DMS153 (cell line): Measurements from ENCODE around the gene CCDC102B.
"Not testable (repeated sequence)": the region's sequence is repeated elsewhere in the genome, so short reads cannot be mapped to it uniquely, and the experiment has no call there.

ENCODE experiments used
- DNase-seq: peaks from one replicate; lab custom pipeline; 2025; lab: John Stamatoyannopoulos, UW

CCDC102B gene

DNA sequence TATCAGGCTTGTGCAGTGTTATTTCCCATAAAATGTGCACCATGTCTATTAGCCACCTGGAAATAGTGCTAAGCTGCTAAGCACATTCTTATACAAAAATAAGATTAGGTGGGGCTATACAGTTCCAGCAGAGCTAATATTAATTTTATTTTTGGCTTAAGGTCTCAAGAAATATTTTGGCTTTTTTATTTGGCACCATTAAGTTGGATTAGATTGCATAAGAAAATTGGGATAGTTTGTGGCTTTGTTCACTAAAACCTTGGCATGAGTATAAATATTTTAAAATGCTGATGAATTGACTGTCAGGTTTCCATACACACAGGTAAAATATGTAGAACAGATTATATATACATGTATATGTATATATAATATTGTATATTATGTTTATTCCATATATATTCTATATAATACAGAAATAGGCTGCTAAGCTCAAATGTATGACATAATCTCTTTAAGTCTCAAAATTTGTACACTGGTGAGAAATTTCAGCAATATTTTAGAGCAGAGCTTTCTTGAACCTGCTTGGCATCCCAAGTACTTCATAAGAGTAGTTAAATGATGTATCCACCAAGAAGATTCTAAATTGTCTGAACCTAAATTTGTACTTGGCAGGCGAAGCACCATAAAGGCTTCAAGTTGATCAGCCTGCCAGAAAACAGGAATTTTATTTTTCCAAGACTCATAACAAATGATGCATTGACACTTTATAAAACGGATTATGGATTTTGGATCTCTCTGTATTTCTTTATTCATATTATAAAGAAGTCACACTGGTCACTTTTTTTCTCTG is 32.6 kb downstream of the CCDC102B start:
- no peak for DNase-seq

DNA sequence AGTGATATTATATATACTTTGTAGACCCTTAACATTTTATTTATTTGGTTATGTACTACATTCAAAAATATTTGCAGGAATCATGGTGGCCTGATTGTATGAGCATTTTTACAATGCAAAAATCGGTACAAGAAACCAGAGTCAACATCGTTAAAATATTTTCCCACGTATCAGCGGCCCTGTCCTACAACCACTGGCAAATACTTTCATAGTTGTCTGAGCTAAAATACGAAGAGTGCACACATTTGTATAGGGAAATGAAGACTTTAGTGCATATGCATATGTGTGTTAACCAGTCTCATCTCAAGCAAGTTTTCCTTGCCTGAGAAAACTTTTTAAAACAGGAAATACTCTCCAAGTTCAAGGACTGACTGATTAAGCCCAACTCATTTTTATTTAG is 35.9 kb downstream of the CCDC102B start:
- no peak for DNase-seq

DNA sequence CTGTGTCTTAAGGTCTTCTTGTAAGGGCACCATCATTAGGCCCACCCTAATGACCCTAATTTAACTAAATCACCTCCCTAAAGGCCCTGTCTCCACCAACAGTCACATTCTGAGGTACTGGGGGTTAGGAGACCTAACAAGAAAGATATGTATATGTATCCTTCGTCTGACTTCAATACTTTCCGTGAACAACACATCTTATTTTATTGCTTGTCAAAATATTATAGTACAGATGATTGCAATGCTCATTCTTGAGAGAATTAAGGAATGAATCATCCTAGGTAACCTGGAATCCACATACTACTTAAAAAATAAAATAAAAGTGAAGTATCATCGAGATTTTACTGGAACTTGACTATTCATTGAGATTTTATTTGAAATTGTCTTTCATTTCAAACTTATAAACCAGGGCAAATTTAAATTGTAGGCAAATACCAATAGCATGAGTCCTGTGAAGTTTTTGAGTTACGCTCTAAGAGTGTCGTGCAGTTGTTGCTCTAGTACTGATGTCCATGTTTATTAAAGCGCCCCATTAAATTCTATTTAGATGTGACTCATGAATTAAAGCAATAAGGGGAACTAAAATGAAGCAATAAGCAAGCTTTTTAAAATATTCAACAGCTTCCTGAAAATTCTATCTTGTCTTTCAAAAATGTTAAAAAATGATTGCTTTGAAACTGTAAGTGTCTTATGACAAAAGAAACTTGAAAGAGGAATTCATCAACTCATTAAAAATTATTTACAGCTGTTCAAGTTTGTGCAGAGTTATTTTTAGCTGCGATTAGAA is 40.0 kb downstream of the CCDC102B start:
- no peak for DNase-seq

DNA sequence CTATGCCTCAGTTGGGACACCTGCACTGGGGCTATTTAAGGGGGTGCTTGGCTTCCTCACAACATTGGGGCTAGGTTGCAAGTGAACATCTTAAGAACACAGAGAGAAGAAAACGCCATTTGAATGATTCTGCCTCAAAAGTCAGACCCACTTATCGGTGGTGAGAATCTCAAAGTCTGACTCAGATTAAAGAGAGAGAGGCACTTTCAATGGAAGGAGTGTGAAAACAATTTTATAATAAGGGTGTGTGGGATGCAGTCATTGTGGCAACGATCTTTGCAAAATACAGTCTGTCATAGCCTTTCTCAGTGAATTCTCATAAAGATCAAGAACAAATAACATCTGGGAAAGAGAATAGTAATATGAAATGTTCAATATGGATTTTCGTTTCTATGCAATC is 41.8 kb downstream of the CCDC102B start:
- no peak for DNase-seq

DNA sequence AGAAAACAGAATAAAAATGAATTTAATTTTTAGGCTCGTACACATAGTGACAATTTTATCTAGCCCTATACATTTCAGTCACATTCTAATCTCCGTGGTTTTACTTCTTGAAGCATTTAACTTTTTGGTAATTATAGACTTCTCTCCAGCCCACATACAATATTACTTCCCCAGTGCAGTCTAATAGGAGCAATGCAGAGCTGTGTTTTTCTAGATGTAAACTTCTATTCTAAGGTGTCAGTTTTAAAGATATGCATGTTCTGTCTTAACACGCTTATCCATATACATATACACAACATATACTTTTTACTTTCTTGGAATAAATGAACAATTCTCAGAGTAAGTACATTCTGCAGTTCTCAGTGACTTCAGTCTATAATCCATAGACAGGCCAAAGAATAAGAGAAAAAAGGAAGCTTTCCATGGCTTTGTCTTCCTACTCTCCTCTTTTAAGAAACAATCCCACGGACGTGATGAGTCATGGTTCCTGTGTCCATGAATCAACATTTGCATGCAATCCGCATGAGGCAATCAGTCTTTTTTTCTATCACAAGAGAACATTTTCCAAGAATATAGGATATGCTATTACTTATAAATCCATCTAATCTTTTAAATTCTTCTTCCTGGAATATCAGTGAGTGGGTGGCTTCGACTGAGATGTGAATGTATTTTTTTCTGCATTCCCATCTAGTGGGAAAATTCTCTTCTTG is 42.8 kb downstream of the CCDC102B start:
- DNase-seq = peak; percentile 6

DNA sequence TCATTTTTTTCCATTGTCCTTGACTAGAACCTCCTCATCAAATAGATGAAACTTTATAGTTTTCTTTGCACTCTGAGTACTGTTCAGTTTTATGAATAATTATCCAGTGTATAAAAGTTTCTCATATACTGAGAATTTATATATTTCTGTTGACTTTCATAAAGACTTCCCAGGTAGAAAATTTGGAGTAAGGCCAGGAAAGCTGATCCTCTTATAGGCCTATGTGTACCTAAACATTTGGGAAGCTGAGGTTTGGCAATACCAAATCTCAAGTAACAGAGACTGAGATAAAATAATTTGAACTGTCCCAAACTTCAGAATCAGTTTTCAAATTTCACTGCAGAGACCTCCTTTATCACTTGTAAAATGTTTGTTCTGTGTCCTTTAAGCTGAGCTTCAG is 43.4 kb downstream of the CCDC102B start:
- no peak for DNase-seq

DNA sequence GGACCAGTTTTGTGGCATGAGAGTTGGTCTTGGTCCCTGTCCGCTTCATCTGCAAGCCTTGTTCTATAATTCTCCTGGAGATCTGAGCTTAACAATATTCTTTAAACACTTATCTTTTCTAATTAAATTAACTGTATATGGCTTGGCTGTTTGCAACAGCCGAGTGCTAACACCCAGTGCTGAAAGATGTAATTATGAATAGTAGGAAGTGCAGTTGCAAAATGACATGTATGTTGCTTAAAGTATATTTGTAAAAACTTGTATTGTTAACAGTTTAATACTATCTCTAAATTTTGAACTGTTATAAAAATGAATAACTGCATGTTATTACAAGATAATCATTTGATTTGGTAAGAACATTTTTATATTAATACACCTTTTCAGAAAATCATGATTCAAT is 45.1 kb downstream of the CCDC102B start:
- DNase-seq = no peak

DNA sequence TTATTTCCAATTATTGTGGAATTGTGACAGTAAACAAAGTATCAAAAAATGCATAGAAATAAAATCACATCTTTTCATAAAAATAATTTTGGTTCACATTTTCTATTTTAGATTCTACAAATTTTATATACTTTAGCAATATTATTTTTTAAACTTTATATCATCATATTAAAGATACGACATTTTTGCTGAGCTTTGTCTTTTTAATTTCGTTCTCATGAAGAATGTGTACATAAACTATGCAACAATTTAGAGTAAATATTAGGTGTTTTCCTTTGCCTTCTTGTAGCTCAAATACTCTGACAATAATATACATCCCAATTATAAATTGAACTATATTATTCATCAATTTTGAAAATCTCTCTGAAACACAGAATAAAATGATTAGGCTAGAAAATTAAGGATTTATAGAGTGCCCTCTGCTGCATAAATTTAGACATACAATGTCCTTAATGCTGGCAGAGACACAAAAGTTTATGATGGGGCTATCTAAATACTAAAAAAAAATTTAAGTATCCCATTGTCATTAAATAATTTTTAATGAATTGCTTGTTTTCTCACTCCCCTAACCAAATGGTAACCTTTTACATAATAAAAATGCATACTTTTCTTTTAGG is 45.7 kb downstream of the CCDC102B start:
- DNase-seq = no peak

DNA sequence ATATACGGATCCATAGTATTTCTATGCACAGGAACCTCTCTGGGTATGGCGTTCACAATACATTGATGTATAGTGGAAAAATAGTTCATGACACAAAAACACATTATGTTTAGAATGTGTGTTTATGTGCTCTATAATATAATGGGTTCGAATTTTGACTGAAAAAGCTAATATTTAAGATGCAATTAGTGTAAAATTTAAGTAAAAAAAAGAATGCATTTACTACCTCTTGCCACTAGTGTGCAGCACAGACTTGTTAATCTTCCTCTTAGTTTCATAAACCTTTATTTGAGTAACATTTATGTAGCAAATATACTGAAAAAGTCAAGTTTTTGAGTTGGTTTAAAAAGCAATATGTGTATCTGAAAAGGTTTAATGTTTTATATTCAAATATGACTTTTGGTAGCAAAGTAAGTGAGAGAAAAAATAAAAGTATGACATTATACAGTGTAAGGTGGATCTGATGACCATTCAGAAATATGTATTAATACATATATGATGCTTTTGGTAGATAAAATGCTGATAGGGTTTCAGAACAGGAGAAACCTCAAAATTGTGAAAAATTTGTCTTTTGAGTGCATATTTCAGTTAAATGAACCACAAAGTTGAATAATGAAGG is 49.4 kb downstream of the CCDC102B start:
- DNase-seq = no peak

DNA sequence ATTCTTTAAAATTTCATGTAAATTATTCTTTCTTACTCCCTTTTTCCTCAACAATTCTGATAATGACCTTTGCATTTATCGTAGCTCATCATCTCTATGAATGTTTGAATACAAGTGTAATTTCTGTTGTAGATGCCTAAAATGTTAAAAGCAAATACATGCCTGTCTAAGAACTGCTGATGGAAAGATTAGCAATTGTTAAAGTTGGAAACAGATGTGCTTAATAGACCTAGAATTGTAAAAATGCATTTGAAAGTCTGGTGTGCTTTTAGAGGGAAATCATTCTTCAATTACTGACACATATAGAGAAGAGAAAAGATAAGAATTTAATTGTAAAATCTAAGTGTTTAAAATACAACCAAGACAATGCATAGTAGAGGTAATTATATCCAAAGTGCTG is 50.4 kb downstream of the CCDC102B start:
- DNase-seq = no peak

DNA sequence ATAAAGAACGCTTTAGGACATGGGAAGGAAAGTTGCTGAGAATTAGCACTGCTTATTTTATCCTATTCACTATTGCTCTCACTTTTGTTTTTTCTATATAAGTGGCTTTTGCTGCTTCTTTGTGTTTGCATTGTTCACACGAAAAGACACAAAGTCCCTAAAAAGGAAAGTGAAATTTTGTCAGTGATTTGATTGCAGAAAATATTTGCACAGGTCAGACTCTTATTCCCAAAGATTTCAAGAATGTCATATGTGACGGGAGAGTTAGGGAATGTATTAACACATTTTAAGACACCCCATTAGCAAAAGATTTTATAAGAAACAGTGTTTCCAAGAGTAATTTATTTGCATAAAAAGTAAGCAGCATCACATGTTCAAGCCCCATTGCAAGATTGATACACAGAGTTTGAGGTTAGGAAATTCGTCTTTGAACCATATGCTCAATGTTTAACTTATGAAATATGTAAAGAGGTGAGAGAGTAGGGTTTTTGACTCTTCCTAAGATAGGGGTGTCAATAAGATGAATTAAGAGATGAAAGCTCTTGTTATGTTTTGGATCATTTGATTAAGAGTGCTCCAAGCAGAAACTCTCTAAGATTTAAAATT is 57.0 kb downstream of the CCDC102B start:
- no peak for DNase-seq

DNA sequence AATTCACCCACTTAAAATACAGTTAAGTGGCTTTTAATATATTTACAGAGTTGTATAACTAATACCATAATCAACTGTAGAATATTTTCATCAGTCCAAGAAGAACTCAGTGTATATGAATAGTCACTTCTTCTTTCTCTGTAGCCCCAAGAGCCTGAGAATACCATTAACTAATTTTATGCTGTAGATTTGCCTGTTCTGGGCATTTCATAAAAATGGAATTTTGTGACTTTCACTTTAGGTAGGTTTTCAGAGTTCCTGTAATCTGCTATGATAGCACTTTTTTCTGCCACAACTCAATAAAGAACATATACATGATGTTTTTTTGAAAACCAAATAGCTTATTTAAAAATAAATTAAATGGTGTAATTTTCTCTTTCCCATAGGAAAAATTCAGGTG is 57.6 kb downstream of the CCDC102B start:
- DNase-seq = no peak

DNA sequence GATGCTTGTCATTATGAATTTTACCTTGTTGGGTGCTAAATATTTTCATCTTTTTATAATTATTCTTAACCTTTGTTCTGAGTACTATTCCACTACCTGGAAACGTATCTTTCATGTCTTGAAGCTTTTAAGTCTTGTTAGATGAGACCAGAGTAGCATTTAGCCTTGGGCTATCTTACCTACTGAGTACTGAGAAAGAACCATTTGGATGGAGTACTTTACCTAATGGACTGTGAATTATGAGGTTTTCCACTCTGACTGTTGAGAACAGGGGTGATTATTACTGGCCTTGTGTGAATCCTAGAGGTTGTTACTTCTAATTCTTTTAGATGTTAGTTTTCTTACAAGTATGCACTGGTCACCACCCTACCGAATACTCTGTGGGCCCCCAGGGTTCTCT is 63.5 kb downstream of the CCDC102B start:
- DNase-seq = no peak

DNA sequence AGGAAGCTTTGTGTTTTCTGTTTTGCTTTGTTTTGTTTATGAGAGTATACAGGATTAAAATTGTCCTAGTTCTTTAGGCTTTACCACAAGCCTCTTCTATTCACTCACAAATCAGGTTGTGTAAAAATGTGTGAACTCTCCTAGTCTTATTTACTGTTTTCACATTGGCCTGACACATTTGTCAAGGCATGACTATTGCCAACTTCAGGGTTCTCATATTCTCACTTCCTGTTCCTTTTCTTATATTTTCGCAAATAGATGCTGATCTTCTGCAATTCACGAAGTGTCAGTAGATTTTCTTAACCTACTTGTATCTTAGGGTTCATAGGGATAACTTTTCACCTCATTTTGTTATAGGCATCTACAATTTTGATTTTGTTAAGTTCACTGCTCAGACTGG is 67.1 kb downstream of the CCDC102B start:
- no peak for DNase-seq

DNA sequence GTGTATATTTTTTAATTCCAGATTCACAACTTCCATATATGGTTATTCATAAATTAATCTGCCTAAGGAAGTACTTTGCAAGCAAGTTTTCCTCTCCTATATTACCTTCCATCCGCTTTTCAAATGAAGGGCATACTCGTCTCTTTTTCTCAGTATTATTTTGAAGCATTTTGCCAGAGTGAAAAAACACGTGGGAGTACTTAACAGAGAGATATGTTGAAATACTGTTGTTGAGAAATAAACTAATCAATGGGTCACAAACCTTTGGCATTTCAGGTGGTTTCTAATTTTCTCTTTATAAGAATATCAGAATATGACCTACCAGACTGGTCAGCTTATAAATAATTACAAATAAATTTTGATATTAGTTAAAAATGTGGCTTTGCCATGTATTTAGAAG is 67.6 kb downstream of the CCDC102B start:
- DNase-seq = no peak

DNA sequence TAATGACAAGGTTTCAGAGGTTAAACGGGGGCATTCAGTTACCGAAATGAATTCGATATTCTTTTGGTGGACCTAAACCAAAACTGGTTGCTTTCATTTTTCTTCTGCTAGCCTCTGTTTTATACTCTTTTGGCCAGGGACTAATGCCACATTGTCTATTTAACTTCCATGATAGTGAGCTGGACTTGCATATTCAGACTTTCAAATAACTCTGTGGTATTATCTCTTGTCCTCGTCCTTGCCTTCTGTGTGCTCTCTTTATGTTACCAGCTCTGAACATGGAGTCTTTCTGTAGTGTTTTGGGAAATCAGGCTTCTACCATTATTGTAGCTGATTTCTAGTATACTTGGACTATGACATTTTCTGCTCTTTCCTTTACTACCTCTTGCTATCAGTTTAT is 75.1 kb downstream of the CCDC102B start:
- no peak for DNase-seq

DNA sequence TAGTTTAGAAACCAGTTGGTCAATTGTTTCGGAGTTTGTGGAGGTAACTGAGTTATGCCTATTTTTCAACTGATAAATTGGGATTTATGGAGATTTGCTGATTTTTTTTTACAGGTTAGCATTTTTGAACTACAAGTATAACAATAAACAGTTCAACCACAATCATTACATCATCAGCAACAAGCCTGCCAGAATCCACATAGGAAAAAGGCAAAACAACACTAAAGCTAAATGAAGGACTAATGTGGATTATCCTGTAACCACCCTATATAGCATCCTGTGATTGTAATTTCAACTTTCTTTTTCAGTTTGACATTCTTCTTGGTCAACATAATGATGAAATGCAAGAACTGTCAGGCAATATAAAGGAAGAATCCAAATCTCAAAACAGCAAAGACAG is 76.5 kb downstream of the CCDC102B start:
- DNase-seq = no peak

DNA sequence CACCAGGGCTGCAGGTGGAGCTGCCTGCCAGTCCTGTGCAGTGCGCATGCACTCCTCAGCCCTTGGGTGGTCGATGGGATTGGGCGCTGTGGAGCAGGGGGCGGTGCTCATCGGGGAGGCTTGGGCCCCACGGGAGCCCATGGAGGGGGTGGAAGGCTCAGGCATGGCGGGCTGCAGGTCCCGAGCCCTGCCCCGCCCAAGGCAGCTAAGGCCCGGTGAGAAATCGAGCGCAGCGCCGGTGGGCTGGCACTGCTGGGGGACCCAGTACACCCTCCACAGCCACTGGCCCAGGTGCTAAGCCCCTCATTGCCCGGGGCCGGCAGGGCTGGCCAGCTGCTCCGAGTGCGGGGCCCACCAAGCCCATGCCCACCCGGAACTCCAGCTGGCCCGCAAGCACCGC is 82.1 kb downstream of the CCDC102B start:
- not testable (repeated sequence) for DNase-seq

DNA sequence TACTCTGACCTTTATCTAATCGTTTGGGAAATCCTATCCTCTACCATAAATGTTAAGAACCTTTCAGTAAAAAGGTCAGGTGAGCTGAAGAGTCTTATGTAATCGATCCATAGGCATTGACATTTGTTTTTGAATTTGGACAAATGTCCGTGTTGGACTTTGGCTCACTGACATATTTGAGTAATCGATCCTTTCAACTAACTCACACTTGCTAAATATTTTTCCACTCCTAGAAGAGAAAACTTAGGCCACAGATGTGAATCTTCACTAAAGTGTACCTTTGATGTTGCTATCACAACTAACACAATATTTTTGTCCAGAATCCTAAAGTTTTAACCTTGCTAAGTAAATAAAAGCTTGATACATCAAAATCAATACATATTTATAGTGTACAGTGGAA is 89.5 kb downstream of the CCDC102B start:
- no peak for DNase-seq

DNA sequence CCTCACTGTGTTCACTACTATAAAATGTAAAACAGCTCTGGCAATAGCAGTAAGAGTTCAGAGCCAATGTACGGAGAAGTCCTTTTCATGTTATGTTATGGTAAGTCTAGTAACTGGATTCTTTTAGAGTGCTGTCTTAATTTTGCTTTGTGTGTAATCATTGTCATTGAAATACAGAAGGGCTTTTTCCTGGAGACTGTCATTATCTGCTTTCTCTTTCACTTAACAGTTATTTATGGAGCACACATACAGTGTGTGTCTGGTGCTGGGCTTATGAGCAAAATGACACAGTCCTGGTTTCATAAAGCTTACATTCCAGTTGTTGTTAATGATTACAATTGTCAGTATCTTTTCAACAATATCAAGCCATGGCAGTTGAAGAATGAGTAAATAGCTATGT is 95.5 kb downstream of the CCDC102B start:
- no peak for DNase-seq

DNA sequence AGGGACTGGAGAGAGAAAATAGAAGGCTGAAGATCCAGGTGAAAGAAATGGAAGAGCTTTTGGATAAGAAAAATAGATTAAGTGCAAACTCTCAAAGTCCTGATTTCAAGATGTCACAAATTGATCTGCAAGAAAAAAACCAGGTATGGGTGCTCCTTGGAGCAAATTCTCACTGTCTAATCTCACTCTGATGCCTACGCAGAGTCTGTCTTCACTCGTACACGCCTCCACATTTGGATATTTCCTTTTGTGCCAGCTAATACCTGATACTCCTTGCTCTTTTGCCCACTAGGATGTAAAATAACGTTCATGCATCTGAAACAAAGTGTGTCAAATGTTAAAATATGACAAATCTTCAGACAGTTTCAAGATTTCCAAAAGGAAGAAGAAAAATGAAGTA is 99.4 kb downstream of the CCDC102B start:
- no peak for DNase-seq

DNA sequence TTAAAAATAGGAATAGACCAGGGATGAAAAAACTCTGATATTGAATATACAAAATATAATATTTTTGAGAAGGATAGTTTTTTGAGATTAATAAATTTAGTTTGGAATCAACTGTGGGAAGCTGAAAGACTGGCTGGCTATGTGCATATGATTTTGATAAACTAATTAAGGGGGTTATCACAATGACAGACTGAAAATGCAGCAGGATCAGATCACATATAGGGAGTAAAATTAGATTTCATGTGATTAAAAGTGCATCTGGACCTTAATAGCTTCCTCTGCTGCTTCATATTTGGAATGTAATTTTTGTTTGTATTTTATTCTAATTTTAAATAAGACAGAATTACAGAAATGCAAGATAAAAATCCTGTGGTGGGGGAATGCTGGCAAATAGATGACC is 111.7 kb downstream of the CCDC102B start:
- no peak for DNase-seq
